Stimulated activated CD8-positive, alpha-beta memory T cell treated with anti-CD3 and anti-CD28 coated beads, Interleukin-2, amount 100 ng/mL, for 1 hour (primary cell): ENCODE data around the gene RD3L.
"Not testable (repeated sequence)": the region's sequence is repeated elsewhere in the genome, so short reads cannot be mapped to it uniquely, and the experiment has no call there.

ENCODE experiments used
- DNase-seq, 2 donors: peaks; one replicate each; pipeline ENCODE4 v3.0.0-alpha.2; 2020; ENCODE audit warnings: low read depth in 2 of 2

The RD3L gene

DNA sequence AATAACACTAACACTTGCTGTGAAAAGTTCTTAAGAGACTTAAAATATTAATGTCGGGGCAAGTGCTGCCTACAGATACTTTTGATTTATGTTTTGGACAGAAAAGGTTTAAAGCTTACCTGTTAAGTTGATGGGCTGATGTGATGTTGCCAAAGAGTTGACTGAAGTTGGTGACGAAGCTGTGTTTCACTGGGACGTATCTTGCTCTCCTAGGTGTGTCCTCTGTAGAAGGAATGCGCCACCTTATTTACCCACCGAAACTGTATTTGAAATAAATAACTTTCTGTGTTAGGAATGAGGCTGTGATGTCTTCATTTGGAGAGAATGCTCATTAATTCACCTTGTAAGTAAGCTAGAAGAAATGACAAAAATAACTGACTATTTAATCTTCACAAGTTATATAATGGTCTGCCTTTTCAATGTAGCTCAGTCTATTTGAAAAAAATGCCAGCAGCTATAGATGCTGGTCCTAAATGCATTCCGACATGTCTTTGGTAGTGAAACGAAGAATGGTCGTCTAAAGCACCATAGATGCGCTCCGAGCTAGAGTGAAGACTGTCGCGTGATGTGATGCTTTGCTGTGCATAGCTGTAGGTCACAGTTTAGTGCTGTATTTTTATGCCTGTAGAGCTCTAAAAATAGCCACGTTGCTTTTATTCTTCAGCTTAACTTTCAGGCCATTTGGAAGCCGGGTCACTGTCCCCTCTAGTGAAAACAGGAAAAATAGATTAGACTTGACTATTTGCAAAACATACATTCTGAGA, at the start of gene RD3L:
RD3L (minus strand) TSS at position 557 of the 764 bp plus-strand sequence. CDS start 834 bp downstream, outside the sequence.
- DNase-seq: no peak

DNA sequence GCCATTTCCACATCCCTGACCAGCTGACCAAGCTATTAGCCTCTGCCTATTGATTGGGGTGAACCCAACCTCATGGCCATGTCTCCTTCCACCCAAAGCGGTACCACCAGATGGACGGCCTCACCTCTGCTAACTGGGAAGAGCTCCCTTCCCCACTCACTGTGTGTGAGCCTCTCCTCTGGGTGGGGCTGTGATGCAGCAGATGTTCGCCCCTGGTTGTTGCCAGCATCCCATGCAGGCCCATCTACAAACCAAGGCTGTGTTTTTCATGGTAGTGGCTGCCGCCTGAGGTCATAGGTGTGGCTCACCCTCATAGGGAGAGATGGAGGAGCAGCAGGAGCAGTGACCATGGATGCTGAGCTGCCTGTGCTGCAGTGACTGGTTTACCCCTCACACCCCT, 47.6 kb upstream of the RD3L start:
- DNase-seq: no peak

DNA sequence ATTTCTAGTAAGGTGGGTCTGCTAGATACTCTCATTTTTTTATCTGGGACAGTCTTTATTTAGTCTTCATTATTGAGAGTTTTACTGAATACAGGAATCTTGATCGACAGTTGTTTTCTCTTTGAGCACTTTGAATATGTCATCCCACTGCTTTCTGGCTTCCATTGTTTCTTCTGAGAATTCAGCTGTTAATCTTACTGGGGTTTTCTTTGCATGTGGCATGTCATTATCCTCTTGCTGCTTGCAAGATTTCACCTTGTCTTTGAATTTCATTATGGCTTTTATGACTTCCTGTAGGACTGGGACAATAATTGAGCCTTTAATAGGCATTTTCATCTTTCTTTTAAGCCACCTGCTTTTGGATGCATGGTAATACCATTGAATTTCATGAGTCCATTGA, 46.7 kb upstream of the RD3L start:
- no peak for DNase-seq

DNA sequence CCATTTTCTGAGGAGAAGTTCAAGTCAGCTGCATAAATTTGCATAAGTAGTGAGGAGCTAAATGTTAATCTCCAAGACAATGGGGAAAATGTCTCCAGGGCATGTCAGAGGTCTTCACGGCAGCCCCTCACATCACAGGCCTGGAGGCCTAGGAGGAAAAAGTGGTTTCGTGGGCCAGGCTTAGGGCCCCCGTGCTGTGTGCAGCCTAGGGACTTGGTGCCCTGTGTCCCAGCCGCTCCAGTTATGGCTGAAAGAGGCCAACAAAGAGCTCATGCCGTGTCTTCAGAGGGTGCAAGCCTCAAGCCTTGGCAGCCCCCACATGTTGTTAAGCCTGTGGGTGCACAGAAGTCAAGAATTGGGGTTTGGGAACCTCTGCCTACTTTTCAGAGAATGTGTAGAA, 41.9 kb upstream of the RD3L start:
- DNase-seq: no peak

DNA sequence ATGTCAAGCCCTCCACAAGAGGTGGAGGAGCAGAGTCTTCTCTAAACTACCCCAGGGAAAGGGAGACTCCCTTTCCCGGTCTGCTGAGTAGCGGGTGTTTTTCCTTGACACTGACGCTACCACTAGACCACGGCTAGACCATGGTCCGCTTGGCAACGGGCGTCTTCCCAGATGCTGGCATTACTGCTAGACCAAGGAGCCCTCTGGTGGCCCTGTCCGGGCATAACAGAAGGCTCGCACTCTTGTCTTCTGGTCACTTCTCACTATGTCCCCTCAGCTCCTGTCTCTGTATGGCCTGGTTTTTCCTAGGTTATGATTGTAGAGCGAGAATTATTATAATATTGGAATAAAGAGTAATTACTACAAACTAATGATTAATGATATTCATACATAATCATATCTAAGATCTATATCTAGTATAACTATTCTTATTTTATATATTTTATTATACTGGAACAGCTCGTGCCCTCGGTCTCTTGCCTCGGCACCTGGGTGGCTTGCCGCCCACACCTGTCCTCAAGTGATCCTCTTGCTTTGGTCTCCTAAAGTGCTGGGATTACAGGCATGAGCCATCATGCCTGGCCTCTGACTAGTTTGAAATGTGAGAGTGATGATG, 38.4 kb upstream of the RD3L start:
- DNase-seq: not testable (repeated sequence)

DNA sequence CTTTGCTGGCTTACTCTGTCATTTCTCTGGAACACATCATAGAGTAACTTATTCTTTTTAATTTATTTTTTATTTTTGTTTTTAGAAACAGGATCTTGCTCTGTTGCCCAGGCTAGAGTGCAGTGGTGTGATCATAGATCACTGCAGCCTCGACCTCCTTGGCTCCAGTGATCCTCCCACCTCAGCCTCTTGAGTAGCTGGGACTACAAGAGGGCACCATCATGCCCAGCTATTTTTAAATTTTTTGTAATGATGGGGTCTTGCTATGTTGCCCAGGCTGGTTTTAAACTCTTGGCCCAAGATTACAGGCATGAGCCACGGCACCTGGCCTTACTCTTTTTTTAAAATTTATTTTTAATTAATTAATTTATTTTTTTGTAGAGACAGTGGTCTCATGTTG, 32.2 kb upstream of the RD3L start:
- DNase-seq: no peak

DNA sequence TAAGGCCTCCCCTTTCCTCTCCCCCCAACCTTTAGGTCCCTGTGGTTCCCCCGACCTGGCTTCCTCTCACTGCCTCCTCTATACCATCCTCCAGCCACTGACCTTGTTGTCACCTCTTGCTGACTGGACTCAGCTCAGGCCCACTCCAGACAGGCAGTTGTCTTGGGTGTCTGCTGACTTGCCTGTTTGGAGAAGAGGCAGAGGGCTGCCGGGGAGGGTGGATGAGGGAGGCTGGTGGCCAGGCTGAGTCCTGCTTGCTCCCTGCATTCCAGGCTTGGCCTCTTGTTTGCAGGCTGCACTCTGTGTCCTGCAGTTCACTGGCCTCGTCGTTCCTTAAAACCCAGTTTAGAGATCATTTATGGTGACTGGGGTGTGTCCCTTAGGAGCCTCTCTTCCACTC, 31.0 kb upstream of the RD3L start:
- no peak for DNase-seq

DNA sequence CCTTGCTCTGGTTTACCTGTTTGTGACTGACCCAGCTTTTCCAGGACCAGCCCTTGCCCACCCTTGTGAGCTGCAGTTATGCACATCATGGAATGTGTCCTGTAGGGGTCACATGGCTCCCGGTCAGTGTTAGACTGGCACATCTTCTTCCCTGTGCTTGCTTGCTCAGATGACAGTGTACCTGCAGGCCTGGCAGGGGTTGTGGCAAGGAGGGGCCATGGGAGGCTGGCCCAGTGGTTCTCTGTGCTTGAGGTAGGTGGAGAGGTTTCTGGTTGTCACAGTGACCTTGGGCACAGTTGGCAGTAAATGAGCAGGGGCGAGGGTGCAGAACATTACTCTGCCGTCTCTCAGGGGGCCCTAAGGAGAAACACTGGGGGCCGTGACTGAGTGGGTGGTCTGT, 27.6 kb upstream of the RD3L start:
- DNase-seq: no peak

DNA sequence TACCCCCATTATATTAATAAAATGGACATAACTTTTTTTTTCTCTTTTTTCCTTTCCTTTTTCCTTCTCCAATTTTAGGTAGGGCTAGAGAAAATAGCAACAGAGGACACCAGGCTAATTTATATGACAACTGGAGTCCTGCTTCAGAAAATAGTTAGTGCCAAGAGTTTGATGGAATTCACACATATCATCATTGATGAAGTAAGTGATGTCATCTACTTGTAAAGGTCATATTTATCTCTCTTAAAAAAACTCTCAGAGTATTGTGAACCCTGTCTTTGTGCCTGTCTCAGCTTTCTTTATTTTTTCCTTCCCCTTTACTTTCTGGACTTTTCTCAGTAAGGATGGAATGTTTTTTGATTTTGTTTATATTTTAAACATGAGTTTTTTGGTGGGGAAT, 24.3 kb upstream of the RD3L start:
- no peak for DNase-seq

DNA sequence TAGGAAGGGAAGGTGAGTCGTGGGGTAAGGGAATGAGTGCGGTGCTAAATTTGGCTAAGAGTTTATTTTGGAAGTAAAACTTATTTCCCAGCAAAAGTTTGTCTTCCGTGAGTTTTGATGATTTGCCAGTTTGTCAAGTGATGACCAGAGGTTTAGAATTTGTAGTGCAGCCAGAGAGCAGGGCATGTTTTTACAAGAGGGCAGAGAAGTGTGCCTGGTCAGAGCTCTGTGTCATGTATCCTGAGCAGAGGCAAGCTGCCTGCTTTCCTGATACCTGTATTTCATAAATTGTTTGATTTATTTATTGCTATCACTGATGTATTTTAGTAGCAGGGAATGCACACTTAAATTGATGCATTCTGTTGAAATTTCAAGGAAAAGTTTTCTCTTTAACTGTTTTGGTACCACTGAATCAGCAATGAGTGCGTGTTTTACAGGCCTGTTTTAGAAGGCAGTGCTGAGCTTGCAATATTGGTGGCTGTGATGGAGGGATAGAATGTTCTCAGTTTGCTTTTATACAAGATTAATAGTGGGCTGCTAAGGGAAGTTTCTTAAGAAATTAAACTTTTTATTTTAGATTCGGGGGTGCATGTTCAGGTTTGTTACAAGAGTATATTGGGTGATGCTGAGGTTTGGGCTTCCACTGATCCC, 19.7 kb upstream of the RD3L start:
- DNase-seq: no peak

DNA sequence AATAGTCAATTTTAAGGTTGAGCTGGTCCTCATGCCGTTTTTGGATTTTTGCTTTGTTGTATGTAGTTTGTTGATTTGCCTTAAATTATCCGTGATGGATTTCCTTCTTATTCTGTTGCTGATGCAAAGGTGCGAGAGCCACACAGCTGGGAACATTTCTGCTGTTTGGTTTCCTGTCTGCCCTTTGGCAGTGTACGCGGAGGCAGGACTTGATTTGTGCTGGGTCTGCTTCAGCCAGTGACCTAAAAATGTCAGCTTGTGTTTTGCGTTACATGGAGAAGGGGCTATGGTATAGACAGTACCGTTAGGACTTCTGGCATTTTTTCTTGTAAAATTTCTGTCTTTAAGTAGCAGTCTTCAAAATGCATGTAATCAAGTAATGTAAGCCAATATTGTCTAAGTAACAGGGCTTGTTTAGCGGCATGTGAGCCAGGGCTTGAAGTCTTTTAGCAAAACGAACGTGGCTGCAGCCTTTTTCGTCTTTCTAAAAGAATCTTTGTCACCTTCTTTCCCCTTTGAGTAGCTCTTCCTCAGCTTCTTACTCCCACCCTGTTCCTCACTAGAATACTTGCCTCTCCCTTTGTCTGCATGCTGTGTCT, 18.2 kb upstream of the RD3L start:
- no peak for DNase-seq

DNA sequence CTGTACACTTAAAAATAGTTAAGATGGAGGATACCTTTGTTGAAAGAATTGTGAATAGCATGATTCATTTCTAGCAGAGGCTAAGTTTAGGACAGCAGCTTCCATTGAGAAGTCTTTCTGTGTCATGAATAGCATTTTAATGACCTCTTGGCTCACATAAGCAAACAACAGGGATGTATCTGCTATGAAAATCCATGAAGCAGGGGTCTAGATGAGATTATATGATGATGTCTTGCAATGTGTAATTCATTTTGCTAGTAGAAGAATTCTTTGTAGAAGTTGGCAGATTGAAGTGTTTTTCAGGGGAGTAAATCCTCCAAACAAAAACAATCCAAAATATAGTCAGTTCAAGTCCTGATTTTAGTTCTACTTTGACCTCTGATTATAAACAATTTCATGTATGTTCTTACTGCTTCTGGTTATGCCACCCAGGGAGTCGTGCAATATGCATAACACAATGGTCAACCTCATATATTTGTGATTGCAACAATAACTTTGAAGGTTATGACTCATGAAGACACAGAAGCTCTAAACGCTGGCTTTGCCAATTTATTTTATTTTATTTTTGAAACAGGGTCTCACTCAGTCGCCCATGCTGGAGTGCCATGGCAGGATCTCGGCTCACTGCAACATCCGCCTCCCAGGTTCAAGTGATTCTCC, 6.9 kb upstream of the RD3L start:
- DNase-seq: no peak

DNA sequence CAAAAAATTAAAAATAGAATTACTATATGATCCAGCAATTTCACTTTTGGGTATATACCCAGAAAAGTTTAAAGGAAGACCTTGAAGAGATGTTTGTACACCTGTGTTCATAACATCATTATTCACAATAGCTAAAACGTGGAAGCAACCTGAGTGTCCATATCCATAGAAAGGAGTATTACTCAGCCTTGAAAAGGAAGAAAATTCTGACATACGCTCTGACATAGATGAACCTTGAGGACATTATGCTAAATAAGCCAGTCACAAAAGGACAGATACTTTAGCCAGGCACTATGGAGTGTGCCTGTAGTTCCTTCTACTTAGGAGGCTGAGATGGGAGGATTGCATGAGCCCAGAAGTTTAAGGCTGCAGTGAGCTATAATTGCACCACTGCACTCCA, 6.1 kb upstream of the RD3L start:
- DNase-seq: no peak

DNA sequence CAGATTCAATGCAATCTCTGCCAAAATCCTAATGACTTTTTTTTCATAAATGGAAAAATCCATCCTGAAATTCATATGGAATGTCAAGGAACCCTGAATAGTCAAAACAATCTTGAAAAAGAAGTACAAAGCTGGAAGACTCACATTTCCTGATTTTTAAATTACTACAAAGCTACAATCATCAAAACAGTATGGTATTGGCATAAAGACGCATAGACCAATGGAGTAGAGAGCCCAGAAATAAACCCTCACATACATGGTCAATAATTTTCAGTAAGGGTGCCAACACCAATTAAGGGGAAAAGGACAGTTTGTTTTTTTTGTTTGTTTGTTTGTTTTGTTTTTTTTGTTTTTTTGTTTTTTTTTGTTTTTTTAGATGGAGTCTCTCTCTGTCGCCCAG, 4.6 kb upstream of the RD3L start:
- no peak for DNase-seq

DNA sequence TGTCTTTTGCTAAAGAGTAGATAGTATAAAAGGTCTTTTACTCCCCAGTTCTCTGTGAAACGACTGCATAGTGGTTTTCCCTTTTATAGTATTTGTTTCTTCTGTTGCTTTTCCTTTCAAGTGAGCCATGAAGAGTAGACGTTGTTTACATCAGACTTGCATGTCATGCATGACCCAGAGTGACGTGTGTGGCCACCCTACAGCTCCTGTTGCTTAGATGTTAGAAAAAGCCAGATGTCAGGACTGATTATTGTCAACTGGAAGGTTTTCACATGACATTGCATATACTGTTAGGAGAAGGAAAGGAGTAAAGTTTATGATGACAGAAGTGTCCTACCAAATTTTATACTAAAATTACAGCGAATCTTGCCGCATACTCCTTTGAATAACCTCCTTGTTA, 1.3 kb upstream of the RD3L start:
- DNase-seq: no peak

DNA sequence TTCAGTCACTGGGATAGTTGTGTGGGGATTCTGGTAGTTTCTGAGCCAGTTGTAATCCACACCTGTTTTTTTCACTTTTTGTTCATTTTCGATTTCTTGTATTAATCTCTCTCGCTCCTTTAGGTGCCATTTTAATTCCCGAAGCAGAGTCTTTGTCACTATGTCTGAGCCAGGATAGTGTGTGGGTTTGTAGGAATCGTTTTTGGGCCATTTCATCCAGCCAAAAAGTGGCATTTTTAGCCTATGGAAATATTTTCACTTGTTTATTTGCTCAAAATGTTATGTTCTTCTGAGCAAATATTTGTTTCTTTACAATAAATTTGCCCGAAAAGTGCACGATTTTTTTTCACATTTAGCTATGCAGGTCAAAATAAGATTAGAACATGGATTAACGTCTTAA, 867 bp downstream of the RD3L start:
- no peak for DNase-seq

DNA sequence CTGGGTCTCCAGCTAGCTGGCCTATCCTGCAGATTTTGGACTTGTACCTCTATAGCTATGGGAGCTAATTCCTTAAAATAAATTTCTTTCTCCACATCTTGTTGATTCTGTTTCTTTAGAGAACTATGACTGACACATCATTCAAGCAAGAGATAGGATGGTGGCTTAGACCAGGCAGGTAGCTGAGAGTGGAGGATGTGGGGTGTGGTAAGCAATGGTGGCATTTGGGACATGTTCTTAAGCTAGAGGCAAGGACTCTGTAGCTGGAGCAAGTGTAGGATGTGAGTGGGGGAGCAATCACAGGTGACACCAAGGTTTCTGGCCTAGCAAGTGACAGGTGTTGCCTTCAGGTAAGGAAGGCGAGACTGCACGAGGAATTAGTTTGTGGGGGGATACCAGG, 7.2 kb downstream of the RD3L start:
- DNase-seq: no peak

DNA sequence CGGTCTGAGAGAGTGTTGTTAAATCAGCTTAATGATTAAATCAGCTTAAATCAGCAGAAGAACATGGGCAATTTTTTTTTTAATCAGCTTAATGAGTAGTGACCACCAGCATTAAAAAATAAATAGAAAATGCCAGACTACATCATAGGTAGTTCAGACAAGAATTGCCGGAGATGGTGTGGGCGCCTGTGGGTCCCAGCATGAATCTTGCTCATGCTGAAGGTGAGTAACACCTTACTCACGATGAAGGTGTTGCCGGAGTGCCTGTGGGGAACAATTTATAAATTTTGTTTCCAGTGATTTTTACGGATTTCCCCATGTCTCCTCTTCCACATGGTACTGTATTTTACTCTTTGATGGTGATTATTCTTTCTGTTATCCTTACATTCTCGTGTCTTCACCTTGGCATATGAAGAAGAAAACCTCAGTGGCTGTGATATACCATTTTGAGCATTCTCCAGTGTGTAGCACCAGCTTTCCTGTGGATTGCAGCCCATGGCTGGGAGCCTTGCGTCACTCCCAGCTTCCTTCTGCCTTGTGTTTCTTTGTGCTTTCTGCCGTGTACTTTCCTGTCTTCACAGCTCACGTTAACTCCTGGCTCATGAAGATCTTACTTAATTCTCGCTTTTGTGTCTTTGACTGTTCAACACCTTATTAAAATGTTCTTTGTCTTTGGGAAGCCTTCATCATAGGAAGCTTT, 9.4 kb downstream of the RD3L start:
- no peak for DNase-seq

DNA sequence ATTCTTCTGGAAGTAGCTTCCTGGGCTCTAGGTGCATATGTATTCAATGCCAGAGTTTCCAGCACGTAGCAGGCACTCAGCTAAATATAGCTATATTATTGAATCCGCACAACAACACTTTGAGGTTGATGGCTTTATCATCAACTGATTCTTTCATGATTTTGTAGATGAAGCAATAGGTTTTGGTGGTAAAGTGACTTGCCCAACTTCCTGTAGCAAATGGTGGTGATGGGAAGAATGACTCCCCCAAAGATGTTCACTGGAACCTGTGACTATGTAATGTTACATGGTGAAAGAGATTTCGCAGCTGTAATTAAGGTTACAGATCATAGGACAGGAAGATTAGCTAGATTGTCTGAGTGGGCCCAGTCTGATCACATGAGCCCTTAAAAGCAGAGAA, 10.9 kb downstream of the RD3L start:
- no peak for DNase-seq

DNA sequence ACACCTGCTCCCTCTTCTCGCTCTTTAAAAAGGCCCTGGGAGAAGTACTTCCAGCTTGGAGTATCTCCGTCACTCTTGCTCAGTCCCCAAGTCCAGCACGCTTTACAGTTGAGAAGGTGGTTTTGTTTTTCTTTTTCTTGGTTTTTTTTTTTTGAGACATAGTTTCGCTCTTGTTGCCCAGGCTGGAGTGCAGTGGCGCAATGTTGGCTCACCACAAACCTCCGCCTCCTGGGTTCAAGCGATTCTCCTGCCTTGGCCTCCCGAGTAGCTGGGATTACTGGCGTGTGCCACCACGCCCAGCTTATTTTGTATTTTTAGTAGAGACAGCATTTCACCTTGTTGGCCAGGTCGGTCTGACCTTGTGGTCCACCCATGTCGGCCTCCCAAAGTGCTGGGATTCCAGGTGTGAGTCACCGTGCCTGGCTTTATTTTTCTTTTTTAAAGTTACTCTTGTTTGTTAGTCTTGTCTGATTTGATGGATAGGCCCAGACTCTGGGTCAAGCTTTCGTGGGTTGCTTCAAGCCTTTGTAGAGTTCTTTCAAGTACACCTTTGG, 12.2 kb downstream of the RD3L start:
- no peak for DNase-seq
